Cardiac fibroblast (primary cell): ENCODE data around the gene THAP5.

Experiments used
- DNase-seq, 2 donors: peaks; one replicate each; pipeline versions ENCODE4 v3.0.0 to v3.0.0-alpha.2; 2010; ENCODE audit warnings: low read depth in 2 of 2
- H3K4me3 ChIP-seq, 2 donors: replicated peaks in 1 of 2; 1 replicate in 1 of 2; 2 replicates in 1 of 2; pipeline ENCODE4 v1.5.1; 2011; ENCODE audit warnings: low read depth in 2 of 2, low read length in 2 of 2, mild to moderate bottlenecking in 2 of 2, moderate library complexity in 1 of 2
- TF ChIP-seq, protein P1 (sequence below): IDR thresholded peaks from one replicate; pipeline ENCODE4 v1.5.1; 2011; ENCODE audit warnings: low read depth, mild to moderate bottlenecking, low read length, inconsistent platforms

The THAP5 gene

DNA sequence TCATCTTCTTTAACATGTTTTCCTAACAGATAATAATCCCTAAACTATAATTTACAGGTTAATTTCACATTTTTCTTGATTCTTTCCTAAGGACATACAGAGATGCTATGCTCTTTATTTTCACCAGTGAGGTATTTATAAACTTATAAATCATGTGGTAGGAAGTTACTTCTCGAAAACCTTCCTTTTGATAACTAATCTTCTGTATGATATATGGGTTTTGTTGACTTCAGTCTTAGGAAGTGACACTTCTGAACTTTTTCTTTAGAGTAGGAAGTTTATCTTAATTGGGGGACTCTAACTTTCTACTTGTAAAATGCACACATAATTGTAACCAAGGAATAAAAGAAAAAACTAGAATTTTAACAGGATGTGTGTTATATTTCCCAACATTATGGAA lies 33.8 kb downstream of the THAP5 start:
- TF ChIP-seq, protein P1, sequence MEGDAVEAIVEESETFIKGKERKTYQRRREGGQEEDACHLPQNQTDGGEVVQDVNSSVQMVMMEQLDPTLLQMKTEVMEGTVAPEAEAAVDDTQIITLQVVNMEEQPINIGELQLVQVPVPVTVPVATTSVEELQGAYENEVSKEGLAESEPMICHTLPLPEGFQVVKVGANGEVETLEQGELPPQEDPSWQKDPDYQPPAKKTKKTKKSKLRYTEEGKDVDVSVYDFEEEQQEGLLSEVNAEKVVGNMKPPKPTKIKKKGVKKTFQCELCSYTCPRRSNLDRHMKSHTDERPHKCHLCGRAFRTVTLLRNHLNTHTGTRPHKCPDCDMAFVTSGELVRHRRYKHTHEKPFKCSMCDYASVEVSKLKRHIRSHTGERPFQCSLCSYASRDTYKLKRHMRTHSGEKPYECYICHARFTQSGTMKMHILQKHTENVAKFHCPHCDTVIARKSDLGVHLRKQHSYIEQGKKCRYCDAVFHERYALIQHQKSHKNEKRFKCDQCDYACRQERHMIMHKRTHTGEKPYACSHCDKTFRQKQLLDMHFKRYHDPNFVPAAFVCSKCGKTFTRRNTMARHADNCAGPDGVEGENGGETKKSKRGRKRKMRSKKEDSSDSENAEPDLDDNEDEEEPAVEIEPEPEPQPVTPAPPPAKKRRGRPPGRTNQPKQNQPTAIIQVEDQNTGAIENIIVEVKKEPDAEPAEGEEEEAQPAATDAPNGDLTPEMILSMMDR, result no peak
- no peak for DNase-seq
- H3K4me3 ChIP-seq, result no peak overlapping the region

DNA sequence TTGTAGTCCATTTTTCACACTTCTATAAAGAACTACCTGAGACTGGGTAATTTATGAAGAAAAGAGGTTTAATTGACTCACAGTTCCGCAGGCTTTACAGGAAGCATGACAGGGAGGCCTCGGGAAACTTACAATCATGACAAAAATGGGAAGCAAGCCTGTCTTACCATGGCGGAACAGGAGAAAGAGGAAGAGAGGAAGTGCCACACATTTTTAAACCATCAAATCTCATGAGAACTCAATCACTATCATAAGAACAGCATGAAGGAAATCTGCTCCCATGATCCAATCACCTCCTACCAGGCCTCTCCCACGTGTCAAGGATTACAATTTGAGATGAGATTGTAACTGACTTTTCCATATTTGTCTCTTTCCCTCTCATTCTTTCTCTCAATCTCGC lies 34.2 kb downstream of the THAP5 start:
- TF ChIP-seq, protein P1, result no peak
- H3K4me3 ChIP-seq, result no peak overlapping the region
- DNase-seq, result no peak

DNA sequence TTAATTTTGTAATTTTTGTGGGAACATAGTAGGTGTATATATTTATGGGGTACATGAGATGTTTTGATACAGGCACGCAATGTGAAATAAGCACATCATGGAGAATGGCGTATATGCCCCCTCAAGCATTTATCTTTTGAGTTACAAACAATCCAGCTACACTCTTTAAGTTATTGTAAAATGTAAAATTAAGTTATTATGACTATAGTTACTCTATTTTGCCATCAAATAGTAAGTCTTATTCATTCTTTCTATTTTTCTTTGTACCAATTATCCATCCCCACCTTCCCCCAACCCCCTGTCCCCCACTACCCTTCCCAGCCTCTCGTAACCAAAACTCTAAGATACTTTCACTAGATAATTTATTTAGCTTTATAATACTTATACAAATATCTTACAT lies 35.8 kb downstream of the THAP5 start:
- no peak overlapping the region for H3K4me3 ChIP-seq
- no peak for DNase-seq
- TF ChIP-seq, protein P1, result no peak

DNA sequence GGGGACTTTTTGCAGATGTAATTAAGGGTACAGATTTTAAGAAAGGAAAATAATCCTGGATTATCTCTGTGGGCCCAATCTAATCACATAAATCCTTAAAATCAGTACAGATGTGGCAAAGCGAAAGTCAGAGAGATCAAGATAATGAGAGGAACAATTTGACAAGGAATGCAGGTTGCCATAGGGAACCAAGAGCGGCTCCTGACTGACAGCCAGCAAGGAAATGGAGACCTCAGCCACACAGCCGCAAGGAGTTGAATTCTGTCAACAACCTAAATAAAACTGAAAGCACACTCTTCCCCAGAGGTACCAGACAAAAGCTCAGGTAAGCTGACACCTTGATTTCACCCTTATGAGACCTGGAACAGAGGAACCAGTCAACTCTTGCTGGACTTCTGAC lies 40.2 kb downstream of the THAP5 start:
- no peak overlapping the region for H3K4me3 ChIP-seq
- TF ChIP-seq, protein P1, result no peak
- DNase-seq, result no peak

DNA sequence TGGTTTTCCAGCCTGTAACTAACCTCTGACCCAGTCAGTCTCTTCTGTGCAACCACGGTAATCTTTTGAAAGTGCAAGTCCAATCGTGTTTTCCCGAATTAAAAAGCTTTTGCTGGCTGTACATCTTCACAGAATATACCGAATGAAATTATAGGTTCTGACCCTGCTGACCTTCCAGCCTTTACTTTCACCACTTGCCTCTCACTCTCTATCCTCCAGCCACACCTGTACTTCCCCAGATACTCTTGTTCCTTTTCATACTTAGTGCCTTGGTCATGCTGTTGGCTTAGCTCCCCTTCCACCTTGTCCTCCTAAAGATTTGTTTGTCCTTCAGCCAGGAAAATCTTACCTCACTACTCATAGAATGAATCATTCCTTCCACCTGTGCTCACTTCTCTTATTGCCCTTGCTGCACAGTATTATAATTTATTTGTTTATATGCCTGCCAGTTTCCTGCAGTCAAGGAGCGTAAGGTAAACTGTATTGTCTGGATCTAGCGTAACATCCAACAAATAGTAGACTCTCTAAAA lies 41.3 kb downstream of the THAP5 start:
- no peak for DNase-seq
- TF ChIP-seq, protein P1, result no peak
- H3K4me3 ChIP-seq, result no peak overlapping the region

DNA sequence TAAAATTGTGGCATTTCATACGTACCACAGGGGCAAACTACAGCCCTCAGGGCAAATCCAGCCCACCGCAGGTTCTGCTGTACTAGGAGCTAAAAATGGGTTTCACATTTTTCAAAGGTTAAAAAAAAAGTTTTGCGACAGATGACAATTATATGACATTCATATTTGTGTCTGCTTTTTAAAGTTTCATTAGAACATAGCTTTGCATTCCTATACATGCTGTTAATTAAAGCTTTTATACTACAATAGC lies 42.8 kb downstream of the THAP5 start:
- TF ChIP-seq, protein P1, result no peak
- peak overlapping the region; percentile 65 to 89 for H3K4me3 ChIP-seq
- DNase-seq, result no peak

DNA sequence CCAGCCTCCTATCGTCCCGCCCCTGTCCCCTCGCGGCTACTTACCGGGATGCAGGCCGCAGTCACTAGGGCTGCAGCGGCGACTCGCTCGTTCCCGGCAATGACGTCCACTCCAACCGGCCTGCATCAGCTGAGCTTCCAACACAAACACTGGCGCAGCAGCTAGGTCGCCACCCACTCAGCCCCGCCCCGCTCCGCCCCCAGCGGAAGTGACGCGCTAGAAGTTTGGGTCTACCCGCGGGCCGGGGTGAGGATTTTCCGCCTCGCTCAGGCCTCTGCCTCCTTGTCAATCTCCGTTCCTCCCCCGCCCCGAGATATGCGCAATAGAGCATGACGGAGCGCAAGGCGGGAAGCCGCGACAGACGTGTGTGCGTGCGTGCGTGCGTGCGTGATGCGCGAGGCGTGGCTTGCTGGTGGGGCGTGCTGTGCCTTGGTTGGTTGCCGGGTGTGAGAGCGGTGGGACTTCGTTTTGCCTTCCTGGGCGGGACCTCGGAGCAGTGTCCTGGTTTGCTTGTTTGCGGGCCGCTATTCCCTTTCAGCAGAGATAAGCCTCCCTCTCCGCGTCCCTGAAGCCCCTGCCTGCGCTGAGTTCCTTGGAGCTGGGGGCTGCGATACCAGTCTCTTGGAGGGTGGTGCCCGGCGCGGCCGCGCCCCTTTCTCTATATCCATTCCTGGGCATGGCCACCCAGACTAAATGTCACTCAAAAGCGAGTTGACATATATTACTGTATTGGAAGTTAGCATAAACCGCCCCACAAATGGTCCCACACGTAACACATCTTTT lies 43.3 kb downstream of the THAP5 start, which contains the start of gene PNPLA8:
PNPLA8 (minus strand) TSS at position 151 of the 783 bp plus-strand sequence. CDS start 10,644 bp downstream, outside the sequence.
- peak; percentile 100 for DNase-seq
- TF ChIP-seq, protein P1, result no peak
- peak within 1 kb of the TSS; percentile 84 to 89 for H3K4me3 ChIP-seq
